ENCODE data around the gene CCDC78.

DNA sequence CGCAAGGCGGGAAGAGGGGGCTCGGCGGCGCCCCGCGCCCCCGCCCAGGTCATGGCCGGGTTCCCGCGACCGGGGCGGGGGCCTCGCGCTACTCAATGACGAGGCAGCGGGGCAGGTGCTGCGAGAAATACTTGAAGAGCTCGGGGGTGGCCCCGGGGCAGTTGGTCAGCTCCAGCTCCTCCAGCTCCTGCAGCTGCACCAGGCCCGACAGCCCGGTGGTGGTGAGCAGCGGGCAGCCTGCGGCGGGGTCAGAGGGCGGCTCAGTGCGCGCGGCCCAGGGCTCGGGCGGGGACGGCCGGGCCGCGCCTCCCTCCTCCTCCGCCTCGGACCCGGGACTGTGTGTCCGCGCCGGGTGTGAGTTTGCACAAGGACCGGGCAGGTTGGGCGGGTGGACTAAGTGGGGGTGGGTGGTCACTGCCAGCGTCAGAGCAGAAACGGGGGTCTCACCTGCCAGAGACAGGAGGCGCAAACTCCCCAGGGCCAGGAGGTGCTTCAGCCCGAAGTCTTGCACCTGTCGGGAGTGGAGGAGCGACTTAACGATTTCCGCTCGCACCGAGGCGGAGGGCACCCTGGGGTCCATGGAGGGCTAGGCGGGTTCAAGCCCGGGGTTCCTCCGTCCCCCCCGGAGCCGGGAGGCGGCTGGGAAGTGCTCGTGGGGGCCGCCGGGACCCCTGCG is 31.9 kb downstream of the CCDC78 start:
- TF ChIP-seq RCOR1 (IDR thresholded peaks at IDR 0.05; ENCODE audit: insufficient replicate concordance, low read length) (no peak), POLR2A (IDR thresholded peaks at IDR 0.05; ENCODE audit: low read depth, low read length) (no peak), CHD1 (IDR thresholded peaks at IDR 0.05; ENCODE audit: low read depth, low read length) (no peak), MAZ (IDR thresholded peaks at IDR 0.05; ENCODE audit: borderline replicate concordance, low read depth, low read length) (no peak), RFX5 (IDR thresholded peaks at IDR 0.05; ENCODE audit: low read depth, low read length) (no peak), CEBPB (IDR thresholded peaks at IDR 0.05; ENCODE audit: low read depth, low read length) (no peak), BHLHE40 (IDR thresholded peaks at IDR 0.05; ENCODE audit: low read depth, low read length) (no peak)
- TF ChIP-seq, protein P1, sequence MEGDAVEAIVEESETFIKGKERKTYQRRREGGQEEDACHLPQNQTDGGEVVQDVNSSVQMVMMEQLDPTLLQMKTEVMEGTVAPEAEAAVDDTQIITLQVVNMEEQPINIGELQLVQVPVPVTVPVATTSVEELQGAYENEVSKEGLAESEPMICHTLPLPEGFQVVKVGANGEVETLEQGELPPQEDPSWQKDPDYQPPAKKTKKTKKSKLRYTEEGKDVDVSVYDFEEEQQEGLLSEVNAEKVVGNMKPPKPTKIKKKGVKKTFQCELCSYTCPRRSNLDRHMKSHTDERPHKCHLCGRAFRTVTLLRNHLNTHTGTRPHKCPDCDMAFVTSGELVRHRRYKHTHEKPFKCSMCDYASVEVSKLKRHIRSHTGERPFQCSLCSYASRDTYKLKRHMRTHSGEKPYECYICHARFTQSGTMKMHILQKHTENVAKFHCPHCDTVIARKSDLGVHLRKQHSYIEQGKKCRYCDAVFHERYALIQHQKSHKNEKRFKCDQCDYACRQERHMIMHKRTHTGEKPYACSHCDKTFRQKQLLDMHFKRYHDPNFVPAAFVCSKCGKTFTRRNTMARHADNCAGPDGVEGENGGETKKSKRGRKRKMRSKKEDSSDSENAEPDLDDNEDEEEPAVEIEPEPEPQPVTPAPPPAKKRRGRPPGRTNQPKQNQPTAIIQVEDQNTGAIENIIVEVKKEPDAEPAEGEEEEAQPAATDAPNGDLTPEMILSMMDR (conservative IDR thresholded peaks at IDR 0.05; ENCODE audit: low read depth, low read length): no peak

Measured in IMR-90 (cell line).